NCI-H748 treated with DMSO at 0.1 percent for 48 hours (cell line): Measurements from ENCODE around the gene TRRAP.

Experiments
- DNase-seq: peaks from one replicate; lab custom pipeline; 2025; lab: John Stamatoyannopoulos, UW

The TRRAP gene

DNA sequence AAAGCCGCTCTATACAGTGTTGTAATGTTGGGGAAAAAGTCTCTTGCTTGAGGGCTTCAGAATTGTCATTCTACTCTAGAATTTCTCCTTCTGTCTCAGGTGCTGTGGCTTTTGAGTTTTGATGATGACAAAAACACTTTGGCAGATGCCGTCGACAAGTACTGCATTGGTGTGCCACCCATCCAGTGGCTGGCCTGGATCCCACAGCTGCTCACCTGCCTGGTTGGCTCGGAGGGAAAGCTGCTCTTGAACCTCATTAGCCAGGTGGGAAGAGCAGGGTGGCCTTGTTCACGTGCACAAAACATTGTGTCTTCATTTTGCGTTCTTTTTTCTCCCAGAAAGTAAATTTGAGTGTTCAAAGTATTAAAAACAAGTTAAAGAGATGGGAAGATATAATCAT is 112.0 kb downstream of the TRRAP start:
- DNase-seq, result no peak

DNA sequence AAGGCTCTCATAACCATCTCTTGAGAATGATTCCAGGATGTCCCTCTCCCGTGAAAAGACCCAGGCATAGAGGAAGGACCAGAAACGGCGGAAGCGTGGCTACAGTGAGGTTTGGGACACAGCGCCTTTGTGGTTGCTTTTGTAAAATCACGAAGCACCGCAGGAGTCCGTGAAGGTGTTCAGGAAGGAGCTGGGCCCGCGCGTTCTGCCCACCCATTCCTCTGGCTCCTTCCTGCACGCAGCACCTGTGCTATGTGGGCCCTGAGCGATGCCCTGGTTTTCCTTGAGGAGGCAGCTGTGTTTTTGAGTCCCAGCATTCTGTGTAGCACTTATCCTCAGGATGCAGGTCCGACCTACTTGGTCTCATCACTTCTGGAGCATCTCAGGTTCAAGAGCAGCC is 112.8 kb downstream of the TRRAP start:
- DNase-seq, result no peak

- no peak for DNase-seq
Observed at GRCh38 chr7:98992076-98992475, 113.7 kb downstream of the TRRAP start.

- no peak for DNase-seq
Observed at GRCh38 chr7:98993024-98993897, 114.9 kb downstream of the TRRAP start.

DNA sequence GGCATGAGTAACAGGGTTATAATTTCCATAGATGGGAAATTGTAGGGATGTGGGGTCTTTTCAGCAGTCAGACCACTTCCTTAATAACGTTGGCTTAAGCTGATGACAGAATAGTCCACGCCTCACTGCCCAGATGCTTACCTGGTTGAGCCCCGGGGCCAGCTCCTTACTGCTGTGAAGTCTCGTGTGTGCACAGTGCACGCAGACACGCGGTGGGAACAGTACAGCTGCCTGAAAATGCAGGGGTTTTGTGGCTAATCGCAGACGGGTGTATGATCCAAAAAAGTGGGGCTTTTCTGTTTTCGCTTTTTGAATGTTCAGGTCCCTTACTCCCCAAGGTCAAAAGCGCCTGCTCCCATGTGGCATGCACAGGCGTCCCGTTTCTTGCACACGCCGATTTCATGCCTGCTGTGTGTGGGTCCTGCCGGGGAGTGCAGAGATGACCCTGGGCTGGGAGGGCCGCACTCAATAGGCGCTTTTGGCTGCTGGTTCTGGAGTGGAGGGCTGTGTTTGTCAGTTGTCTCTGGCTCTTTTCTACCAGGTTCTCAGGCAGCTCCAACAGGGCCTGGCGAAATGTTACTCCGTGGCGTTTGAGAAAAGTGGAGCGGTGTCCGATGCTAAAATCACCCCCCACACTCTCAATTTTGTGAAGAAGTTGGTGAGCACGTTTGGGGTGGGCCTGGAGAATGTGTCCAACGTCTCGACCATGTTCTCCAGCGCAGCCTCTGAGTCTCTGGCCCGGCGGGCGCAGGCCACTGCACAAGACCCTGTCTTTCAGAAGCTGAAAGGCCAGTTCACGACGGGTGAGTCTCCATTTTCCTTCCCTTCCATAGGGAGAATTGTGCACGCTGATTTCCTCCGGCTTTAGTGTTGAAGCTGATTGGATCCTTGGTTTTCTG is 116.0 kb downstream of the TRRAP start:
- DNase-seq, result no peak

- DNase-seq, result no peak
Observed at GRCh38 chr7:98995111-98995510, 116.8 kb downstream of the TRRAP start.

GRCh38 chr7:98995523-98996149 is 117.3 kb downstream of the TRRAP start:
- DNase-seq, result no peak

DNA sequence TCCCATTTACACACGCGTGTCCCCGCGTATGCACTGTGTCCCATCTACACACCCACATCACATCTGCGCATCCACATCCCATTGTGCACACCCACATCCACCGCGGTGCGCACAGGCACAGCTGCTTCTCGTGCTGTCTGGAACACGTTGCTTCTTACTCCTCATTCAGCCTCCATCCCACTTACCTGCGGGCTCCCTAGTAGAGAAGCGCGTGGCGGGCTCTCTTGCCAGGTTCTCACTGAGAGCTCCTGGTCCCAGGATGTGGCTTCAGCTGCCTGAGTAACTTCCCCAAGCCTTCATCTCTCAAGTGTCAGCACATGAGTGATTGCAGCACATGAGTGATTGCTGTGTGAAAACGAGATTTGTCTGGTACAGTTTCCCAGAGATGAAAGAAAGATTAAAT is 117.8 kb downstream of the TRRAP start:
- DNase-seq, result no peak

DNA sequence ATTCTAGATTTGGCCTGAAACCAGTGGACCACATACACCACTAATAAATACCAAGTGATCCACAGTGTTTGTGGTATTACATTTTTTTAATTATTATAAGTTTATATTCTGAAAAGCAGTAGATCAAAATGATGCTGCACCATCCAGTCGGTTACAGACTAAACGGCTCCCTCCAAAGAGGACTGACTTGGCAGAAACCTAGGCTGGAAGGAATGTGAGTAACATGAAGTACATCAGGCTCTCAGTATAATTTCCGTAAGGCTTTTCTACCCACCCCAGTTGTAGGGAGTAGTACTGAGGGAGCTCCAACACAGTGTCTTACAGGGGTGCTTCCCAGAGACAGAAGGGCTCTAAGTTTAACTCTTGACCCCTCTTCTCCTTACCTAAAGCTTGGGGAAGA is 119.5 kb downstream of the TRRAP start:
- DNase-seq, result no peak

DNA sequence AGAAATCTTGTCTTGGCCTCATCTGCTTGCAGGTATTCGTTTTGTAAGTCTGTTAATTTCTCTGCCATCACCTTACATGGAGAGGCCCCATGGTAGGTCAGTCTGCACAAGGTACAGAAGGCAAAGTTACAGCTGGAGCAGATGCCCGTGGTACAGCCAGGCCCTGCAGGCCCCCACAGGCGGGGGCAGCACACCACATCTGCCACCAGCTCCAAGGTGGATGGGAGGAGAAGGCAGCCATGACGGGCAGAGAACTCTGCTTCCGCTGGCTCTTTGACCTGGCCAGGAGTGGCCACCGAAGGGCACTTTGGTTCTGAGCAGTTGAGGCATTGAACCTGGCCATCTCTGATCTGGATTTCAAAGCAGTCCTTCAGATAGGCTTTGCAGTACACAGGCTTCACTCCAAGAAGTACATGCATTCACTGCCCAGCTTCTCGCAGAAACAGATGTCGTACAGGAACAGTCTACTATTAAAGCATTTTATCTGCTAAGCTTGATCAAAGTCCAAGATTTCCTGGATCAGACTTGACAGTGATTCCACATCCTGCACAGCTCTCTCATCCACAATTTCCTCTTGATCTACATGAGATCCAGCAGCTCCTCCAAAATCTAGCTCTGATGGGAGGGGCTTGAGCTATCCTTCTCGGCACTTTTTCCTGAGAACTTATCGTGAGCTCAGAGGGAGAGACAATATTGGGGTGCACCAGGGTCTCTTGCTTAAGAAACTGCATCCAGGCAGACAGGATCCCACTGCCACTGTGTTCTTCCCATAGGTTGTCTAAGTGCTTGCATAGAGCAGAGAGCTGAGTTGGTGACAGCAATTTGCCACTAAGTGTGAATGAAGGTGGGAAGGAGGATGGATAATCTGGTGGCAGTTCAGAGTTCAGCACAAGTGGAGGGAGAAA is 120.7 kb downstream of the TRRAP start:
- DNase-seq, result no peak

DNA sequence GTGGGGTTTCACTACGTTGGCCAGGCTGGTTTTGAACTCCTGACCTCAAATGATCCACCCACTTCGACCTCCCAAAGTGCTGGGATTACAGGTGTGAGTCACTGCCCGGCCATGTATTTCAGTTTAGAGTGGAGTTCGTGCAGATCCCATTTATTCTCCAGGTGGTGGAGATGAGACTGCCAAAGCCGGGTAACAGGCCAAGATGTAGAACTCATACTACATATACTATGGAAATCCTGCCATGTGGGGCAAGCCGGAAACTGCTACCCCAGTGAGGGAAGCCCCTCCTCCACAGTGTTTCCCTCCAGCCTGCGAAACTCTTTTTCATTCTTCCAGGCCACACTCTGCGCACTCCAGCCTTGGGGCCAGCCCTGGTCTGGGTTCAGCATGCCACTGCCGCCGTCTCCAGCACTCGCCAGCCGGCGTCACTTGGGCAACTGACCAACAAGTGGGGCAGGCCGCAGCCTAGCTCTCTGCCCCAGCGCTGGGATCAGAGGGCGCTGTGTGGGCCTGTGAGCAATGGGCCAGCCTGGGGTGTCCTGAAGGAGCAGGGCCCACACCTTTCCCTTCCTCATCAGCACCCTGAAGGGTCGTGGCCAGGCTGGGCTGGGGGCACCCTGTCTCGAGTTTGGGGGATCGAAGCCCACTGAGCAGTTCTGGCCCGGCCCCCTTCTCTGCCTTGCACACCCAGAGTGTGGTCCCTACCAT is 122.0 kb downstream of the TRRAP start:
- no peak for DNase-seq

DNA sequence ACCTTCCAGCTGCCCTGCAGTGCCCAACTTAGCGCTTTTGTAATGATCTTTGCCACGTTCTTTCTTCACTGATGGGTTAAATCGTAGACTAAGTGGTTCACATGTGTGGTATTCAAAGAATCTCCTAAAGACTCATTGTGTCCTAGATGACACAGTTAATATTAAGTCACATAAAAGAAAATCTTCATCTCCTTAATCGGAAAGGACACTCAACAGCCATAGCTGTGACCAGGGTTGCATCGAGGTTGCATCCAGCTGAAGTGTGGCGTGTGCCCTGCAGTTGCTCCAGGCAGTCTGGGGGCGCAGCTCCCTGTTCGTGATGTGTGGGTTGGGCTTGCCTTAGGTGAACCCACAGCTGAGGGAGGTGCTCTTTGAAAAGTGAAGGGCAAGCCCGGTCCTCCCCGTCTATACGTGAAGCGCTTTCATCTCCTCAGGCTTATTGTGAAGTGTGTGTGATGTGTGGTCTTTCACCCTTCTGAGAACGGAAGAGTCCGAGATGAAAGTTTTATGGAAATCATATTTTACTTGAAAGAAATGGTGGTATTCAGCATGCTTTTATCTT is 122.7 kb downstream of the TRRAP start:
- DNase-seq, result no peak

- no peak for DNase-seq
Observed at GRCh38 chr7:99001482-99002147, 123.3 kb downstream of the TRRAP start.

GRCh38 chr7:99002148-99002826 is 124.0 kb downstream of the TRRAP start:
- DNase-seq, result no peak

DNA sequence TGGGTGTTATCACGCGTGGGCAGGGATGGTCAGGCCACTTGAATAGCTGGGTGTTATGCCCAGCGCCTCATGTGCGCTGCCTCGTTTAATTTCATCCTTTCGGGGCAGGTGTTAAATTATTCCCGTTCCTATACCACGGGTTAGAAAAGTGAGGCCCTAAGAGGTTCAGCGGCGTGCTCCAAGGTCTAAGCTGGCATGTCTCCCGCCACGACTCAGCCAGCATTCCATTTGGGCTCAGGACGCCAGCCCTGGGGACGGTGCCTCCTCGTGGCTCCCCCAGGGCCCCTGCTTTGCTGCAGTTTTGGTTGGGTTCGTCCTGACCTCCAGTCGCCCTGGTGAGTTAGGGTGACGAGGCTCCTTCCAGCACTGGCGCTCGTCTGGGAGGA is 124.5 kb downstream of the TRRAP start:
- DNase-seq, result no peak

- DNase-seq, result no peak
Observed at GRCh38 chr7:99003419-99003818, 125.1 kb downstream of the TRRAP start.

- no peak for DNase-seq
Observed at GRCh38 chr7:99004216-99004615, 125.9 kb downstream of the TRRAP start.

DNA sequence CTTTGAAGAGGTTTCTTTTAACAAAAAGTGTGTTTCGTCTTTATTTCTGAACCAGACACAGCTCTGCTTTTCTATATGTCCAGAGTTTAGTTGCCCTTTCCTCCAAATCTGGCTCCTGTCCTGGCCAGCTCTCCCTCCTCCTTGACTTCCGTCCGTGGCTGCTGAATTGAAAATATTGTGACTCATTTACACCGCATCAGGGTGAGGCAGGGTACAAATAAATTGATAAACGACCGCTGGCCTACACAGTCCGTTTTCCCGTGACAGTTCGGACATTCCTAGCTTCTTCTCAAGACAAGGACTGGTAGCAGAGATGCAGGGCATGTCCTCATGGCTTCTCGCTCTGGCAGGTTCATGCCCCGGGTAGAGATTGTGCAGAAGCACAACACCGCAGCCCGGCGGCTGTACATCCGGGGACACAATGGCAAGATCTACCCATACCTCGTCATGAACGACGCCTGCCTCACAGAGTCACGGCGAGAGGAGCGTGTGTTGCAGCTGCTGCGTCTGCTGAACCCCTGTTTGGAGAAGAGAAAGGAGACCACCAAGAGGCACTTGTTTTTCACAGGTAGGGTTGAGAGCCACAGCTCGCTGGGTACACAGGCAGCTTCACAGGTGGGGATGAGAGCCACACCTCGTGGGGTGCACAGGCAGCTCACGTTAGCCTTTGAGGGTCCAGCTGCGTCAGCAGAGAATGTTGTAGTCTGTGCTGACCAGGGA is 126.6 kb downstream of the TRRAP start:
- no peak for DNase-seq

DNA sequence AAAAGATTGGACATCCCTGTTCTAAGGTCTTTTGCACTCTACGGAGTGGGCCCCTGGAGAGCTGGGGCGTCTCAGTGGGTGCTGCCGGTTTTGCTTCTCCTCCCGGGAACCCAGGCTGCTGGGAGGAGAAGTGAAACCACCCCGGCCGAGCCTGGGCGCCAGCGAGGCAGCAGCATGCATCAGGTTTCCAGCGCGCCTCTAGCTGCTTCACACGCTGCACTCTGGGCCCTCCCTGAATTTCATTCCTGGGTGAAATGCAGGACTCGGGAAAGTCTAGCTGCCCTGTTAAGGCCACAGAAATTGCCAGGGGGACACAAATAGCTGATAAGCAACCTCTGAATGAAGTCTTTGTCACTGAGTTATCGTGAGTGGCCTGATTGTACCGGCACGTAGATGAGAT is 127.4 kb downstream of the TRRAP start:
- no peak for DNase-seq
